ENCODE measurements around the gene ASIC1.

- no peak for TF ChIP-seq POLR2A (IDR thresholded peaks at IDR 0.05)
- peak; percentile 76 to 97 (median 89) for TF ChIP-seq CTCF (IDR thresholded peaks at IDR 0.05)
Measured at GRCh38 chr12:50070314-50071060, 13.1 kb downstream of the ASIC1 start.
